A673 (cell line): ENCODE measurements around the gene PEAK3. TPM values are rescaled to one million over a fixed set of nuclear protein-coding genes. Genes with fewer than 3 reads are reported as not detected.
A peak's percentile ranks its signal among the peaks of the same experiment; 100 is the strongest.

Source experiments
- BruUV-seq: library from RNA; stranded (reverse); fragments of 400-500 nt; replicated peaks from 2 replicates; lab custom pipeline; 2021; lab: Mats Ljungman, UMichigan
- CTCF ChIA-PET: fragments of 300-600 bp; sonication (Branson Sonifier 250); formaldehyde crosslinking; loops from one replicate; lab custom pipeline; 2022; ENCODE audit warnings: antibody characterized with exemption; lab: Charles Lee
- POLR2A ChIA-PET: fragments of 300-600 bp; sonication (Branson Sonifier 250); formaldehyde crosslinking; loops from one replicate; lab custom pipeline; 2022; ENCODE audit warnings: antibody characterized with exemption; ENCODE audit not compliant: low non-redundant PET; lab: Charles Lee
- DNase-seq: peaks from one replicate; pipeline ENCODE4 v3.0.0-alpha.2; 2015; ENCODE audit warnings: low spot score
- H3K27ac ChIP-seq: fragments of 200-600 bp; sonication (generic); 2 replicates; pipeline ENCODE4 v1.5.1; 2016; ENCODE audit warnings: mixed run types, low read depth, mild to moderate bottlenecking, mixed read lengths, antibody characterized with exemption, low read length; ENCODE audit not compliant: poor library complexity, severe bottlenecking
- H3K27me3 ChIP-seq: fragments of 200-600 bp; sonication (generic); replicated peaks from 2 replicates; pipeline ENCODE4 v1.6.1; 2017; ENCODE audit warnings: mixed run types, low read depth, mild to moderate bottlenecking, mixed read lengths, antibody characterized with exemption, low read length; ENCODE audit not compliant: insufficient read depth, poor library complexity
- H3K36me3 ChIP-seq: fragments of 200-600 bp; sonication (generic); 2 replicates; pipeline ENCODE4 v1.6.1; 2016; ENCODE audit warnings: mixed run types, mild to moderate bottlenecking, mixed read lengths, antibody characterized with exemption, low read length; ENCODE audit not compliant: insufficient read depth, poor library complexity, severe bottlenecking
- H3K4me1 ChIP-seq: fragments of 200-600 bp; sonication (generic); 2 replicates; pipeline ENCODE4 v1.6.1; 2017; ENCODE audit warnings: mixed run types, mild to moderate bottlenecking, mixed read lengths, antibody characterized with exemption, low read length; ENCODE audit not compliant: insufficient read depth, poor library complexity, severe bottlenecking
- H3K4me3 ChIP-seq: fragments of 200-600 bp; sonication (generic); 2 replicates; pipeline ENCODE4 v1.5.1; 2016; ENCODE audit warnings: low read depth, mixed run types, mild to moderate bottlenecking, mixed read lengths, low read length; ENCODE audit not compliant: poor library complexity, severe bottlenecking
- H3K9me3 ChIP-seq: fragments of 200-600 bp; sonication (generic); 2 replicates; pipeline ENCODE4 v1.6.1; 2016; ENCODE audit warnings: mixed run types, low read depth, mild to moderate bottlenecking, mixed read lengths, antibody characterized with exemption, low read length; ENCODE audit not compliant: poor library complexity, severe bottlenecking
- CTCF ChIP-seq: fragments of 300-800, 200-600 bp; sonication (generic); conservative IDR thresholded peaks from 2 replicates; pipeline ENCODE4 v1.5.1; 2017; ENCODE audit warnings: low read depth, mild to moderate bottlenecking, antibody characterized with exemption, low read length, moderate library complexity, mixed read lengths
- EZH2 ChIP-seq: fragments of 200-600 bp; sonication (generic); IDR thresholded peaks from 2 replicates; pipeline ENCODE4 v1.6.1; 2017; ENCODE audit warnings: borderline replicate concordance, low read depth, mild to moderate bottlenecking, mixed read lengths, antibody characterized with exemption, low read length; ENCODE audit not compliant: poor library complexity, severe bottlenecking
- intact Hi-C: fragments of 100-400 bp; cut with micrococcal nuclease; formaldehyde crosslinking; loops from one replicate; pipeline ENCODE4 v1.10.0; 2022; ENCODE audit not compliant: unreplicated experiment
- total RNA-seq: library from RNA; stranded (reverse); gene quantifications from 2 replicates; pipeline ENCODE4 v1.2.3, GENCODE V29; 2021

Gene PEAK3
- total RNA-seq, 1 experiment from 2014 or later, result not detected

GRCh38 chr19:2248136-2249009 lies 33.6 kb downstream of the PEAK3 start:
- CTCF ChIA-PET, result interaction anchor here (0.6 kb wide), 1 partner anchor 90 kb away, joined by 3 read pairs; no protein-coding TSS in a partner anchor

GRCh38 chr19:2247433-2248101 lies 34.4 kb downstream of the PEAK3 start:
- POLR2A ChIA-PET, result no interaction called here
- Histone ChIP-seq H3K27me3 (no peaks in the 10 kb centered on the region), H3K9me3 (no peaks in the 10 kb centered on the region), H3K27ac (no peak overlapping the region), H3K4me3 (no peak overlapping the region), H3K36me3 (peaks cover 54% of the 10 kb centered on the region), H3K4me1 (no peaks in the 10 kb centered on the region)
- no TSS peak for BruUV-seq
- TF ChIP-seq EZH2, result no peak
- no peak for TF ChIP-seq CTCF
- DNase-seq, result no peak
- CTCF ChIA-PET, result interaction anchor here (0.6 kb wide), 1 partner anchor 89 kb away, joined by 3 read pairs; no protein-coding TSS in a partner anchor
- intact Hi-C loops, result no loop called here

More at GRCh38 chr19:2248136-2249009, 33.6 kb downstream of the PEAK3 start:
- POLR2A ChIA-PET, result no interaction called here
- no peak overlapping the region for H3K27ac ChIP-seq
- H3K9me3 ChIP-seq, result no peaks in the 10 kb centered on the region
- peaks cover 46% of the 10 kb centered on the region for H3K36me3 ChIP-seq
- DNase-seq, result no peak
- BruUV-seq, result TSS peak; percentile 92
- no peaks in the 10 kb centered on the region for H3K4me1 ChIP-seq
- TF ChIP-seq EZH2, result no peak
- no peak for TF ChIP-seq CTCF
- H3K27me3 ChIP-seq, result no peaks in the 10 kb centered on the region
- intact Hi-C loops, result no loop called here
- H3K4me3 ChIP-seq, result no peak overlapping the region

GRCh38 chr19:2246801-2247361 lies 35.1 kb downstream of the PEAK3 start:
- no peaks in the 10 kb centered on the region for H3K27me3 ChIP-seq
- POLR2A ChIA-PET, result no interaction called here
- H3K27ac ChIP-seq, result no peak overlapping the region
- H3K9me3 ChIP-seq, result no peaks in the 10 kb centered on the region
- no TSS peak for BruUV-seq
- peaks cover 57% of the 10 kb centered on the region for H3K36me3 ChIP-seq
- no peak overlapping the region for H3K4me3 ChIP-seq
- TF ChIP-seq EZH2 (no peak), CTCF (no peak)
- no peak for DNase-seq
- CTCF ChIA-PET, result no interaction called here
- intact Hi-C loops, result no loop called here
- no peaks in the 10 kb centered on the region for H3K4me1 ChIP-seq
